WTC11 (cell line): Measurements from ENCODE around the gene DUSP18. TPM values are rescaled to one million over a fixed set of nuclear protein-coding genes. Genes with fewer than 3 reads are reported as not detected.
A peak's percentile ranks its signal among the peaks of the same experiment; 100 is the strongest.

ENCODE experiments used
- ATF2 ChIP-seq: sonication (generic); formaldehyde crosslinking; IDR thresholded peaks from 2 replicates; pipeline ENCODE4 v1.8.1; 2022; ENCODE audit warnings: low read depth, missing genetic modification reagents, borderline replicate concordance
- ATF3 ChIP-seq: sonication (generic); formaldehyde crosslinking; conservative IDR thresholded peaks from 2 replicates; pipeline ENCODE4 v1.8.1; 2022; ENCODE audit warnings: mild to moderate bottlenecking, missing genetic modification reagents
- FOXP4 ChIP-seq: sonication (generic); formaldehyde crosslinking; IDR thresholded peaks from 2 replicates; pipeline ENCODE4 v1.8.0; 2022; ENCODE audit warnings: mild to moderate bottlenecking, missing genetic modification reagents
- GTF2I ChIP-seq: fragments of 250-450 bp; sonication (Bioruptor Pico); conservative IDR thresholded peaks from 2 replicates; pipeline ENCODE4 v1.4.0; 2021; ENCODE audit warnings: mild to moderate bottlenecking
- HMGA2 ChIP-seq: fragments of 250-450 bp; sonication (Bioruptor Pico); IDR thresholded peaks from 2 replicates; pipeline ENCODE4 v1.4.0; 2021; ENCODE audit warnings: mild to moderate bottlenecking, moderate library complexity
- JAZF1 ChIP-seq: fragments of 250-450 bp; sonication (Bioruptor Pico); IDR thresholded peaks from 2 replicates; pipeline ENCODE4 v1.9.0; 2021; ENCODE audit warnings: moderate library complexity, mild to moderate bottlenecking, inconsistent platforms
- NFATC4 ChIP-seq: fragments of 250-450 bp; sonication (Bioruptor Pico); IDR thresholded peaks from 2 replicates; pipeline ENCODE4 v1.9.0; 2021; ENCODE audit warnings: mild to moderate bottlenecking
- NFE2L1 ChIP-seq: sonication (generic); formaldehyde crosslinking; IDR thresholded peaks from 2 replicates; pipeline ENCODE4 v1.8.1; 2023; ENCODE audit warnings: missing genetic modification reagents
- NR2C2 ChIP-seq: sonication (generic); formaldehyde crosslinking; IDR thresholded peaks from 2 replicates; pipeline ENCODE4 v1.8.0; 2022; ENCODE audit warnings: mild to moderate bottlenecking, missing genetic modification reagents
- NR3C1 ChIP-seq: sonication (generic); formaldehyde crosslinking; conservative IDR thresholded peaks from 2 replicates; pipeline ENCODE4 v1.8.1; 2023; ENCODE audit warnings: low read depth, mild to moderate bottlenecking, missing genetic modification reagents
- RELA ChIP-seq: sonication (generic); formaldehyde crosslinking; IDR thresholded peaks from 2 replicates; pipeline ENCODE4 v1.8.1; 2022; ENCODE audit warnings: missing genetic modification reagents, mild to moderate bottlenecking, borderline replicate concordance
- RORB ChIP-seq: fragments of 250-450 bp; sonication (Bioruptor Pico); IDR thresholded peaks from 2 replicates; pipeline ENCODE4 v1.9.0; 2021; ENCODE audit warnings: mild to moderate bottlenecking
- TCF7 ChIP-seq: sonication (generic); formaldehyde crosslinking; IDR thresholded peaks from 2 replicates; pipeline ENCODE4 v1.8.0; 2022; ENCODE audit warnings: mild to moderate bottlenecking, low read depth, missing genetic modification reagents, moderate library complexity
- USF1 ChIP-seq: sonication (generic); formaldehyde crosslinking; IDR thresholded peaks from 2 replicates; pipeline ENCODE4 v1.8.0; 2022; ENCODE audit warnings: mild to moderate bottlenecking, missing genetic modification reagents
- ZNF138 ChIP-seq: sonication (generic); formaldehyde crosslinking; conservative IDR thresholded peaks from 2 replicates; pipeline ENCODE4 v1.8.1; 2022; ENCODE audit warnings: mild to moderate bottlenecking, moderate library complexity, missing genetic modification reagents
- ZNF219 ChIP-seq: sonication (generic); formaldehyde crosslinking; IDR thresholded peaks from 2 replicates; pipeline ENCODE4 v1.8.0; 2023; ENCODE audit warnings: missing genetic modification reagents, mild to moderate bottlenecking, borderline replicate concordance
- ZNF263 ChIP-seq: sonication (generic); formaldehyde crosslinking; IDR thresholded peaks from 2 replicates; pipeline ENCODE4 v1.8.1; 2022; ENCODE audit warnings: low read depth, mild to moderate bottlenecking, moderate library complexity, missing genetic modification reagents
- ZNF396 ChIP-seq: fragments of 250-450 bp; sonication (Bioruptor Pico); IDR thresholded peaks from 2 replicates; pipeline ENCODE4 v1.8.0; 2021; ENCODE audit warnings: mild to moderate bottlenecking, moderate library complexity, borderline replicate concordance
- ZNF416 ChIP-seq: fragments of 250-450 bp; sonication (Bioruptor Pico); IDR thresholded peaks from 2 replicates; pipeline ENCODE4 v1.9.0; 2021; ENCODE audit warnings: mild to moderate bottlenecking, inconsistent platforms
- ZNF423 ChIP-seq: fragments of 250-450 bp; sonication (Bioruptor Pico); IDR thresholded peaks from 2 replicates; pipeline ENCODE4 v2.1.2; 2022; ENCODE audit warnings: mild to moderate bottlenecking, moderate library complexity
- ZNF532 ChIP-seq: fragments of 250-450 bp; sonication (Bioruptor Pico); IDR thresholded peaks from 2 replicates; pipeline ENCODE4 v1.9.0; 2021; ENCODE audit warnings: mild to moderate bottlenecking, borderline replicate concordance
- total RNA-seq: library from RNA; stranded (reverse); gene quantifications from 3 replicates; pipeline ENCODE4 v1.2.3, GENCODE V29; 2021
- TF ChIP-seq, protein P1 (sequence below): sonication (generic); formaldehyde crosslinking; IDR thresholded peaks from 2 replicates; pipeline ENCODE4 v1.8.1; 2022; ENCODE audit warnings: mild to moderate bottlenecking, missing genetic modification reagents, moderate library complexity, borderline replicate concordance
- TF ChIP-seq, protein P2 (sequence below): sonication (generic); formaldehyde crosslinking; IDR thresholded peaks from 2 replicates; pipeline ENCODE4 v1.8.1; 2022; ENCODE audit warnings: missing genetic modification reagents, borderline replicate concordance
- TF ChIP-seq, protein P3 (sequence below): sonication (generic); formaldehyde crosslinking; IDR thresholded peaks from 2 replicates; pipeline ENCODE4 v1.8.1; 2022; ENCODE audit warnings: low read depth, mild to moderate bottlenecking, moderate library complexity, missing genetic modification reagents, borderline replicate concordance

The DUSP18 gene
- total RNA-seq, 1 experiment from 2014 or later = 4.3 TPM

DNA sequence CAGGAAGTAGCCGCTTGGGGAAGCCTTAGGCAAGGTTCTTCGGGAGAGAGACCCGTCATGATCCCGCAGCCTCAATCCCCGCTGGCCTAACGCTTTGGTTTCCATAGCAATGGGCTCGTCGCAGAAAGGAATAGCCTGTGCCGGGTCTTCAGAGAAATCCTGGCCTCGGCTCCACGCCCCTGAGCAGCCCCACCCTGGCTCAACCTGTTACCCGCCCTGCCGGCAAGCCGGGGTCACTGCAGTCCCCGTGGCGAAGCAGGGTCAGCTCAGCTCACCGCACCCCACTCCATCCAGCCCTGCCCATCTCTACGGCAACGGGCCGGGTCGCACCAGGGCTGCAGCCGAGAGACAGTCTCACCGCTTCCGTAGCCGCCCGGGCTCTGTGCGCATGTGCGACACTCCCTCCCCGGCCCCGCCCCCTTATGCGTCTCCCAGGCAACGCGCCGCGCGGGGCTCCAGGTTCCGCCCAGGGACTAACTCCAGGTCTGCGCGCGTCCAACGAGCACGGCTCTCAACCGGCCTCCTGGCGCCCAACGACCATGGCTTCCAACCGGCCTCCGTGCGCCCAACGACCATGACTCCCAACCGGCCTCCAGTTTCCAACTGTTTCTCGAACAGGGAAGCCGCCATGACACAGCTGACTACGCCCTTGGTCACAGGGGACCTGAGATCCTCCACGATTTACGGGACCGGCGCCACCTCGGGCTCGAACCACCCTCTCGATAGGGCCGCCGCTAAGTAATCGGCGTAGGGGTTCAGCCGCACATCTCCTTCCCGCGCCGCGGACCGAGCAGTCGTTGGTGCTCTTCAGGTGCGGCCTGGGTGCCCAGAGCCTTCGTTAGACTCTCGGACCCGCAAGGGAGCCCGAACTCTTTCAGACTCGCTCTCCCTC, at the start of gene DUSP18 (continued):
- TF ChIP-seq, protein P1, sequence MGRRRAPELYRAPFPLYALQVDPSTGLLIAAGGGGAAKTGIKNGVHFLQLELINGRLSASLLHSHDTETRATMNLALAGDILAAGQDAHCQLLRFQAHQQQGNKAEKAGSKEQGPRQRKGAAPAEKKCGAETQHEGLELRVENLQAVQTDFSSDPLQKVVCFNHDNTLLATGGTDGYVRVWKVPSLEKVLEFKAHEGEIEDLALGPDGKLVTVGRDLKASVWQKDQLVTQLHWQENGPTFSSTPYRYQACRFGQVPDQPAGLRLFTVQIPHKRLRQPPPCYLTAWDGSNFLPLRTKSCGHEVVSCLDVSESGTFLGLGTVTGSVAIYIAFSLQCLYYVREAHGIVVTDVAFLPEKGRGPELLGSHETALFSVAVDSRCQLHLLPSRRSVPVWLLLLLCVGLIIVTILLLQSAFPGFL (CRISPR knock-in tag) = no peak
- no peak for TF ChIP-seq TCF7 (CRISPR knock-in tag)
- TF ChIP-seq ZNF219 (CRISPR knock-in tag) = no peak
- TF ChIP-seq ATF2 (CRISPR knock-in tag) = no peak
- no peak for TF ChIP-seq ZNF416 (CRISPR knock-in tag)
- no peak for TF ChIP-seq NFATC4
- TF ChIP-seq, protein P2, sequence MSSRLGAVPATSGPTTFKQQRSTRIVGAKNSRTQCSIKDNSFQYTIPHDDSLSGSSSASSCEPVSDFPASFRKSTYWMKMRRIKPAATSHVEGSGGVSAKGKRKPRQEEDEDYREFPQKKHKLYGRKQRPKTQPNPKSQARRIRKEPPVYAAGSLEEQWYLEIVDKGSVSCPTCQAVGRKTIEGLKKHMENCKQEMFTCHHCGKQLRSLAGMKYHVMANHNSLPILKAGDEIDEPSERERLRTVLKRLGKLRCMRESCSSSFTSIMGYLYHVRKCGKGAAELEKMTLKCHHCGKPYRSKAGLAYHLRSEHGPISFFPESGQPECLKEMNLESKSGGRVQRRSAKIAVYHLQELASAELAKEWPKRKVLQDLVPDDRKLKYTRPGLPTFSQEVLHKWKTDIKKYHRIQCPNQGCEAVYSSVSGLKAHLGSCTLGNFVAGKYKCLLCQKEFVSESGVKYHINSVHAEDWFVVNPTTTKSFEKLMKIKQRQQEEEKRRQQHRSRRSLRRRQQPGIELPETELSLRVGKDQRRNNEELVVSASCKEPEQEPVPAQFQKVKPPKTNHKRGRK (CRISPR knock-in tag) = no peak
- TF ChIP-seq NFE2L1 = no peak
- TF ChIP-seq NR3C1 (CRISPR knock-in tag) = no peak
- TF ChIP-seq ZNF138 = no peak
- no peak for TF ChIP-seq ZNF263 (CRISPR knock-in tag)
- no peak for TF ChIP-seq RELA (CRISPR knock-in tag)
- TF ChIP-seq USF1 (CRISPR knock-in tag) = no peak
- no peak for TF ChIP-seq GTF2I (CRISPR knock-in tag)
- no peak for TF ChIP-seq ZNF423 (CRISPR knock-in tag)
- TF ChIP-seq RORB (CRISPR knock-in tag) = no peak
- no peak for TF ChIP-seq ZNF396 (CRISPR knock-in tag)
- no peak for TF ChIP-seq ZNF532 (CRISPR knock-in tag)
- no peak for TF ChIP-seq HMGA2 (CRISPR knock-in tag)
- TF ChIP-seq, protein P3, sequence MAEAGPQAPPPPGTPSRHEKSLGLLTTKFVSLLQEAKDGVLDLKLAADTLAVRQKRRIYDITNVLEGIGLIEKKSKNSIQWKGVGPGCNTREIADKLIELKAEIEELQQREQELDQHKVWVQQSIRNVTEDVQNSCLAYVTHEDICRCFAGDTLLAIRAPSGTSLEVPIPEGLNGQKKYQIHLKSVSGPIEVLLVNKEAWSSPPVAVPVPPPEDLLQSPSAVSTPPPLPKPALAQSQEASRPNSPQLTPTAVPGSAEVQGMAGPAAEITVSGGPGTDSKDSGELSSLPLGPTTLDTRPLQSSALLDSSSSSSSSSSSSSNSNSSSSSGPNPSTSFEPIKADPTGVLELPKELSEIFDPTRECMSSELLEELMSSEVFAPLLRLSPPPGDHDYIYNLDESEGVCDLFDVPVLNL (CRISPR knock-in tag) = 0 out of 2 replicates have a peak, but pooled peaks have one; percentile 50
- TF ChIP-seq JAZF1 (CRISPR knock-in tag) = no peak
- TF ChIP-seq FOXP4 (CRISPR knock-in tag) = no peak
- TF ChIP-seq NR2C2 (CRISPR knock-in tag) = no peak
- no peak for TF ChIP-seq ATF3 (CRISPR knock-in tag)
